HG03469 (cell line): Measurements from ENCODE around the gene GALNT2.

Experiments used
- ATAC-seq: cut with Tn5 transposase; IDR thresholded peaks from one replicate; pipeline ENCODE4 v1.9.1; 2021; ENCODE audit warnings: mild to moderate bottlenecking, moderate library complexity, moderate number of reproducible peaks; ENCODE audit not compliant: unreplicated experiment

Gene GALNT2

GRCh38 chr1:230070321-230071208 is 3.5 kb downstream of the GALNT2 start:
- no peak for ATAC-seq

- ATAC-seq, result no peak
Observed at GRCh38 chr1:230071316-230071715, 4.3 kb downstream of the GALNT2 start.

- ATAC-seq, result no peak
Observed at GRCh38 chr1:230072296-230072695, 5.3 kb downstream of the GALNT2 start.

GRCh38 chr1:230072866-230073265 is 5.8 kb downstream of the GALNT2 start:
- ATAC-seq, result no peak

- ATAC-seq, result no peak
Observed at GRCh38 chr1:230073371-230074035, 6.5 kb downstream of the GALNT2 start.

- ATAC-seq, result no peak
Observed at GRCh38 chr1:230074270-230074669, 7.2 kb downstream of the GALNT2 start.

GRCh38 chr1:230074762-230075161 is 7.7 kb downstream of the GALNT2 start:
- no peak for ATAC-seq

- ATAC-seq, result no peak
Observed at GRCh38 chr1:230076121-230076520, 9.1 kb downstream of the GALNT2 start.

GRCh38 chr1:230077011-230077410 is 10.0 kb downstream of the GALNT2 start:
- ATAC-seq, result no peak

GRCh38 chr1:230077436-230078213 is 10.6 kb downstream of the GALNT2 start:
- ATAC-seq, result no peak

GRCh38 chr1:230079199-230080024 is 12.4 kb downstream of the GALNT2 start:
- no peak for ATAC-seq

GRCh38 chr1:230080822-230081221 is 13.8 kb downstream of the GALNT2 start:
- no peak for ATAC-seq

- ATAC-seq, result no peak
Observed at GRCh38 chr1:230081751-230082150, 14.7 kb downstream of the GALNT2 start.

GRCh38 chr1:230082211-230082610 is 15.2 kb downstream of the GALNT2 start:
- no peak for ATAC-seq

GRCh38 chr1:230083053-230083452 is 16.0 kb downstream of the GALNT2 start:
- ATAC-seq, result no peak

- ATAC-seq, result no peak
Observed at GRCh38 chr1:230083746-230084407, 16.8 kb downstream of the GALNT2 start.

GRCh38 chr1:230084408-230085177 is 17.6 kb downstream of the GALNT2 start:
- ATAC-seq, result no peak

GRCh38 chr1:230085178-230085515 is 18.1 kb downstream of the GALNT2 start:
- ATAC-seq, result no peak

- no peak for ATAC-seq
Observed at GRCh38 chr1:230086151-230086550, 19.1 kb downstream of the GALNT2 start.
